Effector CD4-positive, alpha-beta T cell (primary cell): Measurements from ENCODE around the gene LIPG. TPM values are rescaled to one million over a fixed set of nuclear protein-coding genes. Genes with fewer than 3 reads are reported as not detected.
"Not testable (repeated sequence)": the region's sequence is repeated elsewhere in the genome, so short reads cannot be mapped to it uniquely, and the experiment has no call there.

Experiments
- DNase-seq: peaks from one replicate; pipeline ENCODE4 v3.0.0-alpha.2; 2020
- total RNA-seq: gene quantifications from one replicate; lab custom pipeline; 2026; lab: John Stamatoyannopoulos, UW

Gene LIPG
- total RNA-seq, result not detected

GRCh38 chr18:49561289-49562193 lies at the start of gene LIPG:
TSS of gene LIPG (plus strand) at chr18:49562057. CDS start at chr18:49562309, 252 bp downstream.
- peak; percentile 2 for DNase-seq

DNA sequence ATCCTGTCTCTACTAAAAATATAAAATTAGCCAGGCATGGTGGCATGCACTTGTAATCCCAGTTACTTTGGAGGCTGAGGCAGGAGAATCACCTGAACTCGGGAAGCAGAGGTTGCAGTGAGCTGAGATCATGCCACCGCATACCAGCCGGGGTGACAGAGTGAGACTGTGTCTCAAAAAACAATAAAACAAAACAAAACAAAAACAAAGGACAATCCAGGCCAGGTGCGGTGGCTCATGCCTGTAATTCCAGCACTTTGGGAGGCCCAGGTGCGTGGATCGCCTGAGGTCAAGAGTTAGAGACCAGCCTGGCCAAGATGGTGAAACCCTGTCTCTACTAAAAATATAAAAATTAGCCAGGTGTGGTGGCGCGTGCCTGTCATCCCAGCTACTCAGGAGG lies 49.0 kb upstream of the LIPG start:
- not testable (repeated sequence) for DNase-seq

GRCh38 chr18:49514577-49514976 lies 47.3 kb upstream of the LIPG start:
- DNase-seq, result no peak

GRCh38 chr18:49515003-49515402 lies 46.9 kb upstream of the LIPG start:
- not testable (repeated sequence) for DNase-seq

GRCh38 chr18:49515516-49515915 lies 46.3 kb upstream of the LIPG start:
- DNase-seq, result no peak

GRCh38 chr18:49517483-49517882 lies 44.4 kb upstream of the LIPG start:
- no peak for DNase-seq

- no peak for DNase-seq
These were observed 42.5 kb upstream of the LIPG start for GRCh38 chr18:49519101-49519971.

DNA sequence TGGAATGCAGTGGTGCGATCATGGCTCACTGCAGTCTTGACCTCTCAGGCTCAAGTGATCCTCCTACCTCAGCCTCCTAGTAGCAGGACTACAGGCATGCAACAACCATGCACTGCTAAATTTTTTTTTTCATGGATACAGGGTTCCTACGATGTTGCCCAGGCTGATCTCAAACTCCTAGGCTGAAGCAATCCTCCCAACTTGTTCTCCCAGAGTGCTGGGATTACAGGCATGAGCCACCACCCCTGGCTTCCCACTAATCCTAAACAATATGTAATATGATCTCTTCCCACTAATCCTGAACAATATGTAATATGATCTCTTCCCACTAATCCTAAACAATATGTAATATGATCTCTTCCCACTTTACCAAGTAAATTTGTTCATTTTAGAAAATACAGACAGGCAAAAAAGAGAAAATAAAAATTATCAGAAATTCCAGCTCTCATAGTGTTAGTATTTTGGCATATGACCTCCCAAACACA lies 41.2 kb upstream of the LIPG start:
- no peak for DNase-seq

- no peak for DNase-seq
These were observed 40.5 kb upstream of the LIPG start for GRCh38 chr18:49521216-49521835.

- DNase-seq, result not testable (repeated sequence)
These were observed 38.2 kb upstream of the LIPG start for GRCh38 chr18:49523580-49524093.

DNA sequence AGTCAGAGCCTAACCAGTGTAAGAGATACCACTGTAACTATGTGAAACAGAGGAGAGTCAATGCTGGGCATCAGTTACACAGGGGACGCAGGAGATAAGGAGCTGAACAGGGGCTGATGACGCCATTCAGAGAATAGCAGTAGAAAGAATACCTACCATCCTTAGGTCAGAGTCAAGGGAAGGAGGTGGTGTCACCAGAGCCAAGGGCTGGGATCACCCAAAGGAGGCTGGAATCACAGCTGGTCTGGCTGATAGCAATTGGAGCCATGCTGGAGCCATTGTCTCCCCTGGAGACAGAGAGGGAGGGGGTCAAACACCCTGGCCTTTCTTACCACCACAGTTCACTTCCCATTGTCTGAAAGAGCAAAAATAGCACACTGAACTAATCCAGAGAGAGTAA lies 37.5 kb upstream of the LIPG start:
- no peak for DNase-seq

DNA sequence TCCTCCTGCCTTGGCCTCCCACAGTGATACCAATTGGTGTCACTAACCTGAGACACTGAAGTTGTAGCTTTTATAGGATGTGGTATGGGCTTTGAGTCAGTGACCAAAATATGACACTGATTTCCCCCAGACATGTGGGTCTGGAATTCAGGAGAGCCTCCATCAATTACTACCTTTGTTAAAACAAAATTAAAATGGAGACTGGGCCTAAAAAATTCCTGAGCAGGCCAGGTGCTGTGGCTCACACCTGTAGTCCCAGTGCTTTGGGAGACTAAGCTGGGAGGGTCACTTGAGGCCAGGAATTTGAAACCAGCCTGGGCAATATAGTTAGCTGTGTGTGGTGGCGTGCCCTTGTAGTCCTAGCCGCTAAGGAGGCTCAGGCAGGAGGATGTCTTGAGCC lies 36.9 kb upstream of the LIPG start:
- DNase-seq, result no peak

DNA sequence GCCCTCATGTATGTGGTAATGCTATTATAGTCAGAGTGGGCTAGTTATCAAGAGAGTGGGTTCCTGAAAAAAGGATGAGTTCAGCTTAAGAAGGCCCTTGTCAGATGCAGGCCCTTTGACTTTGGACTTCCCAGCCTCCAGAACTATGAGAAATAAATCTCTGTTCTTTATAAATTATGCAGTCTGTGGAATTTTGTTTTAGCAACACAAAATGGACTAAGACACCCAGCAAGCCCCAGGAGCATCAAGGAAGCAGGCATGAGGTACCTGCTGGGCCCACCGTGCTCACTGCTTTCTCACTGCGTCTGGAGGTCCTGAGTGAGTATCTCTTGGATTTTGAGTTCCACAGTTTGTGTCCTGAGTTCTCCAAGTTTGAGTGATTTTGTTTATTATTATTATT lies 35.9 kb upstream of the LIPG start:
- no peak for DNase-seq

GRCh38 chr18:49527631-49528327 lies 34.1 kb upstream of the LIPG start:
- DNase-seq, result no peak

GRCh38 chr18:49529596-49529995 lies 32.3 kb upstream of the LIPG start:
- DNase-seq, result no peak

DNA sequence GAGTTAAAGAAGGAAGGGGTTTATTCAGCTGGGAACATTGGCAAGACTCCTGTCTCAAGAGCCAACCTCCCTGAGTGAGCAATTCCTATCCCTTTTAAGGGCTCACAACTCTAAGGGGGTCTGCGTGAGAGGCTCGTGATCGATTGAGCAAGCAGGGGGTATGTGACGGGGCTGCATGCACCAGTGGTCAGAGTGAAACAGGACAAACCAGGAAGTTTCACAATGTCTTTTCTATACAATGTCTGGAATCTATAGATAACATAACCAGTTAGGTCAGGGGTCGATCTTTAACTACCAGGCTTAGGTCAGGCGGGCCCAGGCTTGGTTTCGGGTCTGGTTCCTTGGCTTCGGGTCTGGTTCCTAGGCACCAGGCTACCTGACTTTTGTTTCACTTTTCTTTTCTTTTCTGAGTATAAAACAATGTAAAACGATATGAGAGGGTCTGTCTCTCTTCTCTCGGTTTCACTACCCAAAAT lies 30.1 kb upstream of the LIPG start:
- no peak for DNase-seq

DNA sequence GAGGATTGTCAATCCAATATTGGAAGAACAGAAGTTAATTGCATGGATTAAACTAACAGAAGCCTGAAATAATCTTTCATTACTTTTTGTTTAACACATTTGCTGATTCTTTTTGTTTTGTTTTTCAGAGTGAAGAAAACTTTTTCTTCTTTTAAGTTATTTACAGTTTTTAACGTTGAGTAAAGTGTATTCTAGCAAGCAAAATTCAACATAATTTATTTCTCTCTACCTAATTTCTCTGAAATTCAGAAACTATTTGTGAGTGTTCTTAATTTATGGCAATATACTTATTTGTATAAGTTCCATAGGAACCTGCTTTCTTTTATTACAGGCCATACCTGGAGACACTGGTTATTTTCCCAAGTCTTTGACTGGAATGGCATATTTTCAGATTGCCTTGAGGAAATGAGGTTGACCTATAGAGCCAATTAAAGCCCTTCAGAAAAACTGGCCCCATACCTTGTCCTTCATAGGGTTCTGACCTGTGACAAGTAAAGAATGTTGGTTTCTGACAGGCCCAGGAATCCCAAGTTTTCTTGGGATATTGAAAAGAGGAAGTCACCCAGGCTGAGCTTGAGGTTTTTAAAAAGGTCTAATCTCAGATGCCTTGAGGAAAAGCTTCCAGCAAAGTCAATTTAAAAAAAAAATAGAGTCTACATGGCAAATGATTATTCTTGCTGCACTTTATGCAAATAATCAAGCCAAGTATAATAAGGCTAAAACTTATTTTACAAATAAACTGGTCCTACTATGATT lies 26.8 kb upstream of the LIPG start:
- no peak for DNase-seq

GRCh38 chr18:49537232-49537896 lies 24.5 kb upstream of the LIPG start:
- DNase-seq, result no peak

GRCh38 chr18:49544362-49544761 lies 17.5 kb upstream of the LIPG start:
- no peak for DNase-seq

DNA sequence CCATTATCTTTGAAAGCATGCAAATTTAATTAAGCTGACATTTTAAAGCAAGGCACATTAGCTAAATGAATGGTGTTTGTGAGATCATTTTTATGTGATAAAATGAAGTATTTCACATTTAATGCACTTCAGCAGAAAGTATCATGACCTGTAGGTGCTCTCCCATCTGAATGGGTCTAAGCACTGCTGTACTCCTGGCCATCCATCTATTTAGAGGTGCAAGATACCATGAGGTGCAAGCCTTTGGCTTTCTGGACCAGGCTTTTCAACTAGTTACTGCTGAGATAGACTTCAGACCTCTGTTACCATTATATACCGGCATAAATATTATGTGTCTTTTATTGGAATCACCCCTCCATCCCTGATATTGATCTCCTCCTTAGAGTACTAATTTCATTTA lies 15.6 kb upstream of the LIPG start:
- DNase-seq, result no peak
